T-cell (primary cell): ENCODE data around the gene AP2S1. TPM values are rescaled to one million over a fixed set of nuclear protein-coding genes. Genes with fewer than 3 reads are reported as not detected.
"Not testable (repeated sequence)": the region's sequence is repeated elsewhere in the genome, so short reads cannot be mapped to it uniquely, and the experiment has no call there.

Experiments
- ATAC-seq, 4 experiments: fragments of 200-7000 bp in 3 of 4; fragments of 150-1000 bp in 1 of 4; cut with Tn5 transposase; replicated peaks in 1 of 4; 1 replicate in 3 of 4; 2 replicates in 1 of 4; pipeline ENCODE4 v1.10.0; 2021; ENCODE audit warnings: moderate library complexity in 3 of 4, mild to moderate bottlenecking in 2 of 4, moderate number of reproducible peaks in 1 of 4
- CTCF ChIA-PET, 2 donors: fragments of 300-600 bp; sonication (Branson Sonifier 250); formaldehyde crosslinking; loops; one replicate each; lab custom pipeline; 2022; ENCODE audit warnings: antibody characterized with exemption in 2 of 2; lab: Charles Lee
- POLR2A ChIA-PET, 2 donors: fragments of 300-600 bp; sonication (Branson Sonifier 250); formaldehyde crosslinking; loops; one replicate each; lab custom pipeline; 2022; ENCODE audit warnings: antibody characterized with exemption in 2 of 2; lab: Charles Lee
- DNase-seq, 35 experiments: peaks; one replicate each; pipeline versions ENCODE4 v3.0.0 to v3.0.0-alpha.2; 2013 to 2023
- H3K27ac ChIP-seq: one replicate; pipeline ENCODE4 v1.5.1; 2013; ENCODE audit warnings: low read length
- H3K27me3 ChIP-seq, 2 experiments: replicated peaks in 1 of 2; 1 replicate in 1 of 2; 2 replicates in 1 of 2; pipeline versions ENCODE4 v1.6.1 to v1.7.0; 2013; ENCODE audit warnings: low read length in 1 of 2, mixed read lengths in 1 of 2; ENCODE audit not compliant: control insufficient read depth in 2 of 2, insufficient read depth in 2 of 2; ENCODE audit errors: extremely low read depth in 1 of 2
- H3K36me3 ChIP-seq, 2 donors: 1 replicate in 1 of 2; 2 replicates in 1 of 2; pipeline versions ENCODE4 v1.6.1 to v1.7.0; 2013; ENCODE audit warnings: low read length in 1 of 2; ENCODE audit not compliant: control insufficient read depth in 2 of 2, insufficient read depth in 1 of 2; ENCODE audit errors: extremely low read depth in 1 of 2
- H3K4me1 ChIP-seq, 2 experiments: 1 replicate in 1 of 2; 2 replicates in 1 of 2; pipeline versions ENCODE4 v1.6.1 to v1.7.0; 2013; ENCODE audit warnings: low read length in 2 of 2, mixed read lengths in 1 of 2; ENCODE audit not compliant: insufficient read depth in 2 of 2, control insufficient read depth in 1 of 2; ENCODE audit errors: extremely low read depth in 1 of 2
- H3K4me3 ChIP-seq, 2 donors: 1 replicate in 1 of 2; 2 replicates in 1 of 2; pipeline versions ENCODE4 v1.5.1 to v1.7.0; 2013; ENCODE audit warnings: mild to moderate bottlenecking in 2 of 2, low read length in 1 of 2, moderate library complexity in 1 of 2; ENCODE audit not compliant: control insufficient read depth in 1 of 2; ENCODE audit errors: extremely low read depth in 1 of 2
- H3K9me3 ChIP-seq: 2 replicates; pipeline ENCODE4 v1.7.0; 2013
- H3K27ac Mint-ChIP-seq, 2 donors: one replicate each; pipeline ENCODE4 v1.8.0; 2020 to 2021; ENCODE audit warnings: mild to moderate bottlenecking in 2 of 2, mixed read lengths in 2 of 2
- H3K27me3 Mint-ChIP-seq, 2 donors: one replicate each; pipeline ENCODE4 v1.8.0; 2021 to 2022; ENCODE audit warnings: mixed read lengths in 2 of 2
- H3K36me3 Mint-ChIP-seq: one replicate; pipeline ENCODE4 v1.8.0; 2021; ENCODE audit warnings: mixed read lengths
- H3K4me1 Mint-ChIP-seq, 3 donors: one replicate each; pipeline ENCODE4 v1.8.0; 2020 to 2022; ENCODE audit warnings: mixed read lengths in 3 of 3, mild to moderate bottlenecking in 1 of 3
- H3K4me3 Mint-ChIP-seq, 3 donors: one replicate each; pipeline ENCODE4 v1.8.0; 2020 to 2022; ENCODE audit warnings: mild to moderate bottlenecking in 3 of 3, mixed read lengths in 3 of 3, moderate library complexity in 3 of 3
- H3K9me3 Mint-ChIP-seq, 3 donors: one replicate each; pipeline ENCODE4 v1.8.0; 2020 to 2022; ENCODE audit warnings: mixed read lengths in 3 of 3
- WGBS: methylation state at CpG from one replicate; pipeline ENCODE4 v1.1.5; 2013; ENCODE audit warnings: missing lambda C conversion rate; ENCODE audit not compliant: insufficient coverage; 5-methylcytosine and 5-hydroxymethylcytosine counted together
- total RNA-seq, 35 experiments: library from RNA in 6 of 35; stranded (reverse) in 6 of 35; fragments of 120-200 nt in 1 of 35; gene quantifications; one replicate each; pipeline versions ENCODE4 v1.2.1 to v1.2.4 and lab custom pipeline; 2013 to 2026

AP2S1 gene
- total RNA-seq, 5 donors from 2014 or later (not counting 1 experiment from before 2014, with no cell fraction given): 36.6 to 51.5 (median 49.1) TPM

- Histone ChIP-seq H3K4me1 (no peaks in the 10 kb centered on the region), H3K27me3 (peaks cover 0 to 2% of the 10 kb centered on the region in 2 experiments), H3K36me3 (no peaks in the 10 kb centered on the region), H3K9me3 (no peaks in the 10 kb centered on the region), H3K4me3 (no peak overlapping the region), H3K27ac (no peak overlapping the region)
- Mint-ChIP-seq H3K27me3 (no peaks in the 10 kb centered on the region), H3K36me3 (no peaks in the 10 kb centered on the region), H3K27ac (no peak overlapping the region), H3K4me1 (no peaks in the 10 kb centered on the region), H3K4me3 (no peak overlapping the region), H3K9me3 (no peaks in the 10 kb centered on the region)
- CTCF ChIA-PET: no interaction called here
- ATAC-seq: no peak
- POLR2A ChIA-PET: no interaction called here
- no peak for DNase-seq
- WGBS: 96% methylated on average over 5 of the region's 7 CpGs
Observed at GRCh38 chr19:46806656-46807055, 44.0 kb downstream of the AP2S1 start.

GRCh38 chr19:46804432-46804831 lies 46.2 kb downstream of the AP2S1 start:
- WGBS: 100% methylated on average over 1 of the region's 4 CpGs
- ATAC-seq: not testable (repeated sequence)
- POLR2A ChIA-PET: interaction anchor here in 1 of 2 donors (0.6 kb wide), 1 partner anchor 29 kb away, joined by 3 read pairs; no protein-coding TSS in a partner anchor

GRCh38 chr19:46803555-46803954 lies 47.1 kb downstream of the AP2S1 start:
- H3K27me3 Mint-ChIP-seq: no peaks in the 10 kb centered on the region
- H3K4me1 Mint-ChIP-seq: no peaks in the 10 kb centered on the region
- POLR2A ChIA-PET: no interaction called here

More at GRCh38 chr19:46804432-46804831, 46.2 kb downstream of the AP2S1 start:
- H3K27ac Mint-ChIP-seq, DNase-seq, H3K4me3 ChIP-seq, H3K4me1 ChIP-seq, H3K4me1 Mint-ChIP-seq, H3K36me3 ChIP-seq, H3K9me3 ChIP-seq, H3K27ac ChIP-seq, H3K36me3 Mint-ChIP-seq, H3K27me3 Mint-ChIP-seq, H3K27me3 ChIP-seq, CTCF ChIA-PET, H3K9me3 Mint-ChIP-seq, H3K4me3 Mint-ChIP-seq: not testable (repeated sequence)

GRCh38 chr19:46802152-46802551 lies 48.5 kb downstream of the AP2S1 start:
- no peaks in the 10 kb centered on the region for H3K4me1 Mint-ChIP-seq
- ATAC-seq (no peak), DNase-seq (no peak)
- no peak overlapping the region for H3K4me3 Mint-ChIP-seq
- ChIA-PET CTCF (no interaction called here), POLR2A (no interaction called here)
- H3K27ac Mint-ChIP-seq: no peak overlapping the region
- H3K4me3 ChIP-seq: no peak overlapping the region
- H3K9me3 ChIP-seq: no peaks in the 10 kb centered on the region
- no peaks in the 10 kb centered on the region for H3K36me3 Mint-ChIP-seq
- WGBS: 100% methylated on average over 3 of the region's 5 CpGs
- H3K27me3 ChIP-seq: no peaks in the 10 kb centered on the region
- H3K9me3 Mint-ChIP-seq: no peaks in the 10 kb centered on the region
- H3K27me3 Mint-ChIP-seq: no peaks in the 10 kb centered on the region
- H3K4me1 ChIP-seq: no peaks in the 10 kb centered on the region
- no peaks in the 10 kb centered on the region for H3K36me3 ChIP-seq
- H3K27ac ChIP-seq: no peak overlapping the region

More at GRCh38 chr19:46803555-46803954, 47.1 kb downstream of the AP2S1 start:
- H3K9me3 ChIP-seq: no peaks in the 10 kb centered on the region
- no peak overlapping the region for H3K4me3 ChIP-seq
- no peaks in the 10 kb centered on the region for H3K4me1 ChIP-seq
- no peaks in the 10 kb centered on the region for H3K36me3 Mint-ChIP-seq
- WGBS: no CpG with 5 or more reads among the region's 2 CpGs
- CTCF ChIA-PET: interaction anchor here in 1 of 2 donors (0.6 kb wide), 1 partner anchor 11 kb away, joined by 6 read pairs; no protein-coding TSS in a partner anchor
- no peak overlapping the region for H3K4me3 Mint-ChIP-seq
- no peaks in the 10 kb centered on the region for H3K36me3 ChIP-seq
- no peaks in the 10 kb centered on the region for H3K9me3 Mint-ChIP-seq
- H3K27me3 ChIP-seq: no peaks in the 10 kb centered on the region
- DNase-seq (no peak), ATAC-seq (no peak)
- no peak overlapping the region for H3K27ac Mint-ChIP-seq
- H3K27ac ChIP-seq: no peak overlapping the region

- H3K36me3 ChIP-seq: no peaks in the 10 kb centered on the region
- no peaks in the 10 kb centered on the region for H3K4me1 Mint-ChIP-seq
- no peak for DNase-seq
- H3K27ac ChIP-seq: no peak overlapping the region
- ChIA-PET POLR2A (no interaction called here), CTCF (no interaction called here)
- no peak for ATAC-seq
- H3K4me3 Mint-ChIP-seq: no peak overlapping the region
- H3K27me3 Mint-ChIP-seq: no peaks in the 10 kb centered on the region
- no CpG with 5 or more reads among the region's 2 CpGs for whole genome bisulfite sequencing
- H3K36me3 Mint-ChIP-seq: no peaks in the 10 kb centered on the region
- no peak overlapping the region for H3K4me3 ChIP-seq
- H3K27ac Mint-ChIP-seq: no peak overlapping the region
- H3K4me1 ChIP-seq: no peaks in the 10 kb centered on the region
- H3K9me3 Mint-ChIP-seq: no peaks in the 10 kb centered on the region
- H3K27me3 ChIP-seq: no peaks in the 10 kb centered on the region
- no peaks in the 10 kb centered on the region for H3K9me3 ChIP-seq
Observed at GRCh38 chr19:46798713-46799112, 51.9 kb downstream of the AP2S1 start.

- Mint-ChIP-seq H3K27ac (no peak overlapping the region), H3K4me3 (no peak overlapping the region), H3K36me3 (no peaks in the 10 kb centered on the region), H3K9me3 (no peaks in the 10 kb centered on the region), H3K4me1 (no peaks in the 10 kb centered on the region), H3K27me3 (no peaks in the 10 kb centered on the region)
- Histone ChIP-seq H3K36me3 (no peaks in the 10 kb centered on the region), H3K9me3 (no peaks in the 10 kb centered on the region), H3K27me3 (no peaks in the 10 kb centered on the region), H3K27ac (no peak overlapping the region), H3K4me1 (no peaks in the 10 kb centered on the region), H3K4me3 (no peak overlapping the region)
- ChIA-PET CTCF (no interaction called here), POLR2A (no interaction called here)
- ATAC-seq: no peak
- no CpG with 5 or more reads among the region's 1 CpG for WGBS
- no peak for DNase-seq
Observed at GRCh38 chr19:46797881-46798280, 52.8 kb downstream of the AP2S1 start.

GRCh38 chr19:46791944-46792343 lies 58.7 kb downstream of the AP2S1 start:
- Mint-ChIP-seq H3K9me3 (no peaks in the 10 kb centered on the region), H3K4me3 (no peak overlapping the region), H3K27ac (peak overlapping the region; percentile 5 to 53), H3K4me1 (peaks cover 23 to 39% (median 33%) of the 10 kb centered on the region in 3 donors), H3K27me3 (no peaks in the 10 kb centered on the region), H3K36me3 (no peaks in the 10 kb centered on the region)
- Histone ChIP-seq H3K4me1 (peaks cover 18 to 31% of the 10 kb centered on the region in 2 experiments), H3K27me3 (no peaks in the 10 kb centered on the region), H3K36me3 (no peaks in the 10 kb centered on the region), H3K9me3 (no peaks in the 10 kb centered on the region), H3K4me3 (no peak overlapping the region), H3K27ac (peak overlapping the region; percentile 38)
- ChIA-PET CTCF (no interaction called here), POLR2A (interaction anchor here (0.5 to 0.6 kb wide), 2 partner anchors 19 to 962 kb away, joined by 3 to 6 read pairs; no protein-coding TSS in a partner anchor)
- ATAC-seq (peak in 2 of 4 experiments; percentile 16 to 51), DNase-seq (peak in 15 of 35 experiments; percentile 7 to 79 (median 16))
- WGBS: no CpG with 5 or more reads among the region's 5 CpGs
